ENCODE results near the gene PIK3R5.

The PIK3R5 gene

GRCh38 chr17:8961829-8962228, 3.7 kb downstream of the PIK3R5 start:
- in situ Hi-C loops (cut with MboI; ENCODE audit: low sequenced_read_pairs, unreplicated experiment), result no loop called here
- no peak for DNase-seq (ENCODE audit: low spot score)
- no peak for TF ChIP-seq CTCF (IDR thresholded peaks at IDR 0.05; ENCODE audit: borderline replicate concordance, control extremely low read depth, extremely low read depth, insufficient read depth, missing control alignments)

DNA sequence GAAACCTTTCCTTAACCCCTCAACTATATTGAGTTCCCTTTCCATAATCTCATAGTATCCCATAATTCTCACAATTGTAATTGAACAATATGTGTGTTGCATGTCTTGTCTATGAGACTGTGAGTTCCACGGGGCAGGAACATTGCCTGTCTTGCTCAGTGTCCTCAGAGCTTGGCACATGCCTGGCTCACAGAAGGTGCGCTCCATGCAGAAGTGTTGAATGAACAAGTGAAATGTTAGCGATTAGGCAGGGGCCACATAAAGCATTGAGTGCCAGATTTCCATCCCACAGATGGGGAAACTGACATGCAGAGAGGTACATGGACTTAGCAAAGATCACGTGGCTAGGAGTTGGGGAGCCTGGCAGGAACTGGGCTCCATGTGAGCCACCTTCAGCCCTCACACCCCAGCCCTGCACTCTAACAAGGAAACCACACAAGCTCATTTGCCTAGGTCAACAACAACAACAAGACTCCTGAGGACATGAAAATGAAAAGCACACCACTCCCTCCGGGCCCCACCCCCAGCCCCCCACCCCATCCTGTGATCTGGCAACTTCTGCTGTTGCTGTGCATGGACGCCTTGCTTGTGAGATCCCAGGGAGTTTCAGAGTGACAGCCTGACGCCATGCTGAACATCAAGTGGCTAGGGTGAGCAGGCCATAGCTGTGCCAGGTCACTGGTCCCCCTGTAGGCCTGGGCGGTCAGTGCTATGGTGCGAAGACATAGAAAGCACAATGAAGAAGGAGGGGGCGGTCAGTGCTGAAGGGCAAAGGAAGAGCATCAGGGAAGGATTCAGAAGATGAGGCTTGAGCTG, 5.0 kb downstream of the PIK3R5 start:
- no peak for TF ChIP-seq CTCF (IDR thresholded peaks at IDR 0.05; ENCODE audit: borderline replicate concordance, control extremely low read depth, extremely low read depth, insufficient read depth, missing control alignments)
- in situ Hi-C loops (cut with MboI; ENCODE audit: low sequenced_read_pairs, unreplicated experiment), result no loop called here
- DNase-seq (ENCODE audit: low spot score), result no peak

GRCh38 chr17:8959312-8959918, 6.1 kb downstream of the PIK3R5 start:
- no peak for DNase-seq (ENCODE audit: low spot score)
- TF ChIP-seq CTCF (IDR thresholded peaks at IDR 0.05; ENCODE audit: borderline replicate concordance, control extremely low read depth, extremely low read depth, insufficient read depth, missing control alignments), result no peak
- in situ Hi-C loops (cut with MboI; ENCODE audit: low sequenced_read_pairs, unreplicated experiment), result no loop called here

DNA sequence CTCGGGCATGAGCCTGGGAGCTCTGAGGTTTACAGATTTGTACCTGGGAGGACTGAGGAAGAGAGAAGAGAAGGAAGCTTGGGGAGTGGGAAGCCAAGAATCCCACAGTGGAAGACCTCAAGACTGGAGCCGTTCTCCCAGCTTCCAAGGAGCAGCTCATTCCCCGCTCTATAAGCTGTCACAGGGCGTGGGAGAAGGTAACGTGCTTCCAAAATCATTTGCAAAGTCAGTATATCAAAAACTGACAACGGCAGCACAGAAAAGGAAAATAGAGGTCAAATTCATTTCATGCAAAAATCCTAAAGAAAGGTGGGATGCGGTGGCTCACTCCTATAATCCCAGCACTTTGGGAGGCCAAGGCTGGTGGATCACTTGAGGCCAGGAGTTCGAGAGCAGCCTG, 7.8 kb downstream of the PIK3R5 start:
- in situ Hi-C loops (cut with MboI; ENCODE audit: low sequenced_read_pairs, unreplicated experiment), result no loop called here
- no peak for TF ChIP-seq CTCF (IDR thresholded peaks at IDR 0.05; ENCODE audit: borderline replicate concordance, control extremely low read depth, extremely low read depth, insufficient read depth, missing control alignments)
- DNase-seq (ENCODE audit: low spot score), result no peak

DNA sequence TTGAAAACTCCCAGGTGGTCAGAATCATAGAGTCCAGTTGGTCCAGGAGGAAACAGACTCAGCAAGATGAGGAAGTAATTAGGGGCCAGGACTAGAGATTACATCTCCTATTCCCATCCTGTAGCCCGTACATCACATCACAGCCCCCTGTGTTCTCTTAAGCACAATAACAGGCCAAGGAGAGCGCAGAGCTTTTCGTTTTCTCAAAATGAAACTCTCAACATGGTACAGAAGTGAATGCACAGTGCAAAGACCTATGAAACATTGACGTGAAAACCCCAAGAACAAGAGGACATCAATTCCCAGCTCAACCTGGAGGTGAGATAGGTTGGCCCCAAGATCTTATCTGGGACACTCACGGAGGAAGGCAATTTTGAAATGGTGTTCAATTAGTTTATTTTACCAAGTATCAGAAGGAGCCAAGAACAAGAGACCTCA, 9.0 kb downstream of the PIK3R5 start:
- peak; percentile 48 for DNase-seq (ENCODE audit: low spot score)
- TF ChIP-seq CTCF (IDR thresholded peaks at IDR 0.05; ENCODE audit: borderline replicate concordance, control extremely low read depth, extremely low read depth, insufficient read depth, missing control alignments), result no peak
- in situ Hi-C loops (cut with MboI; ENCODE audit: low sequenced_read_pairs, unreplicated experiment), result no loop called here

DNA sequence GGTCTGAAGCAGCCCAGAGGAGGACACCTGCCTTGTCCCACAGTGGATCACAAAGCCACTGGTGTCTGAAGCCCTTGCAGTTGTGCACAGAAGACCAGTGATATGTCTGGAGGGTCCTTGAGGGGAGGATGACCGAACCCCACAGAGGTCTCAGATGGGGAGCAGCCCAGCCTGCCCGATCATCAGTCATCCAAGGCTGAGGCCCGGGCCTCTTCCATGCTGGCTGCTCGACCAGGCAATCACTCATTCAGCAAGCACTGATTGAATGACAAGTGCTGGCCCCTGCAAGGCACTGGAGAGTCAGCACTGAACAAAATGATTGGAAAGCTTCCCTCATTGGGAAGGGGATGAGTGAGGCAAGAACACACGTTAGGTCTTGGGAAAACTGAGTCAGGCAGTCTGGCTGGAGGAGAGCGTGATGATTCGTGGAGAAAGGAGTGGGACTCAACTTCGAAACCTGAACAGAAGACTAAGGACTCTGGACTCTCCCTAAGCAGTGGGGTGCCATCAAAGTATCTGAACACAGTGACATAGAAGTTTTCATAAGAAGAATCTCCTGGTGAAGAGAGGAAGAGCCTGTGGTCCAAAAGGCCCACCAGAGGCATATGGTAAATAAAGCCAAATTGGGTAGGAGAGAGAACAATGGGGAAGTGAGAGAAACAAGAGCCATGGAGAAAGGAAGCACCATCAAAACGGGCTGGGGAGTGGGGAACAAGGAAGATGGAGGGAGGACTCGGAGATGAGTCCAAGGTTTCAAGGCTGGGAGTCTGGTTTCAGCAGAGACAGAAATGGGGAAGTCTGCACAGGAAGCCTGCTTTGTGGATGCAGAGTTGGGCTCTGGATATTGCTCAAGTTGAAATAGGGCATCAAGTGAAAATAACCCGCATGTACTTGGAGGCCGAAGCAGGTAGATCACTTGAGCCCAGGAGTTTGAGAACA, 10.2 kb downstream of the PIK3R5 start:
- no peak for TF ChIP-seq CTCF (IDR thresholded peaks at IDR 0.05; ENCODE audit: borderline replicate concordance, control extremely low read depth, extremely low read depth, insufficient read depth, missing control alignments)
- in situ Hi-C loops (cut with MboI; ENCODE audit: low sequenced_read_pairs, unreplicated experiment), result no loop called here
- DNase-seq (ENCODE audit: low spot score), result no peak
